GM18861 (cell line): Measurements from ENCODE around the gene TPST2.
"Not testable (repeated sequence)": the region's sequence is repeated elsewhere in the genome, so short reads cannot be mapped to it uniquely, and the experiment has no call there.

ENCODE experiments used
- ATAC-seq: cut with Tn5 transposase; IDR thresholded peaks from one replicate; pipeline ENCODE4 v1.9.1; 2021; ENCODE audit not compliant: unreplicated experiment

TPST2 gene

GRCh38 chr22:26536056-26536761 lies 53.7 kb downstream of the TPST2 start:
- ATAC-seq = no peak

GRCh38 chr22:26535603-26535908 lies 54.4 kb downstream of the TPST2 start:
- no peak for ATAC-seq

GRCh38 chr22:26534874-26535602 lies 54.9 kb downstream of the TPST2 start:
- ATAC-seq = no peak

GRCh38 chr22:26534171-26534855 lies 55.6 kb downstream of the TPST2 start:
- no peak for ATAC-seq

- no peak for ATAC-seq
Observed at GRCh38 chr22:26529345-26529744, 60.6 kb downstream of the TPST2 start.

GRCh38 chr22:26528518-26528917 lies 61.4 kb downstream of the TPST2 start:
- ATAC-seq = not testable (repeated sequence)

- ATAC-seq = no peak
Observed at GRCh38 chr22:26527574-26528465, 62.1 kb downstream of the TPST2 start.

GRCh38 chr22:26527167-26527566 lies 62.8 kb downstream of the TPST2 start:
- no peak for ATAC-seq

- no peak for ATAC-seq
Observed at GRCh38 chr22:26525946-26526564, 63.9 kb downstream of the TPST2 start.

GRCh38 chr22:26524870-26525269 lies 65.1 kb downstream of the TPST2 start:
- no peak for ATAC-seq

- ATAC-seq = no peak
Observed at GRCh38 chr22:26522592-26522991, 67.3 kb downstream of the TPST2 start.

GRCh38 chr22:26522012-26522411 lies 67.9 kb downstream of the TPST2 start:
- ATAC-seq = no peak

GRCh38 chr22:26517429-26517828 lies 72.5 kb downstream of the TPST2 start:
- no peak for ATAC-seq

GRCh38 chr22:26516503-26516902 lies 73.4 kb downstream of the TPST2 start:
- ATAC-seq = no peak

- no peak for ATAC-seq
Observed at GRCh38 chr22:26515931-26516330, 74.0 kb downstream of the TPST2 start.

GRCh38 chr22:26514419-26515161 lies 75.3 kb downstream of the TPST2 start:
- ATAC-seq = no peak

GRCh38 chr22:26513838-26514237 lies 76.1 kb downstream of the TPST2 start:
- no peak for ATAC-seq

GRCh38 chr22:26512149-26512793 lies 77.7 kb downstream of the TPST2 start, which contains the start of gene TFIP11:
Gene TFIP11, minus strand, starts transcription at chr22:26512473. Its CDS starts 2,201 bp downstream, at chr22:26510272.
- peak; percentile 83 for ATAC-seq

GRCh38 chr22:26508148-26508547 lies 81.8 kb downstream of the TPST2 start:
- no peak for ATAC-seq
